CD4-positive, alpha-beta T cell treated with Interleukin-4 for 1 hour (primary cell): ENCODE measurements around the gene SORBS1.

ENCODE experiments used
- DNase-seq, 2 donors: peaks; one replicate each; pipeline ENCODE4 v3.0.0-alpha.2; 2020 to 2022

SORBS1 gene

GRCh38 chr10:95430231-95430951 is 130.8 kb downstream of the SORBS1 start:
- peak; percentile 45 to 50 for DNase-seq

- no peak for DNase-seq
Measured at GRCh38 chr10:95429639-95430038, 131.5 kb downstream of the SORBS1 start.

- DNase-seq = no peak
Measured at GRCh38 chr10:95428701-95429100, 132.5 kb downstream of the SORBS1 start.

- no peak for DNase-seq
Measured at GRCh38 chr10:95426482-95426881, 134.7 kb downstream of the SORBS1 start.

- DNase-seq = no peak
Measured at GRCh38 chr10:95425592-95426465, 135.3 kb downstream of the SORBS1 start.

- no peak for DNase-seq
Measured at GRCh38 chr10:95423164-95424005, 137.8 kb downstream of the SORBS1 start.

GRCh38 chr10:95422233-95422632 is 138.9 kb downstream of the SORBS1 start:
- no peak for DNase-seq

- DNase-seq = no peak
Measured at GRCh38 chr10:95421782-95422181, 139.4 kb downstream of the SORBS1 start.

GRCh38 chr10:95419399-95419798 is 141.8 kb downstream of the SORBS1 start:
- DNase-seq = no peak

GRCh38 chr10:95416973-95417372 is 144.2 kb downstream of the SORBS1 start:
- no peak for DNase-seq

GRCh38 chr10:95416270-95416669 is 144.9 kb downstream of the SORBS1 start:
- DNase-seq = no peak

- no peak for DNase-seq
Measured at GRCh38 chr10:95415621-95416031, 145.5 kb downstream of the SORBS1 start.

- DNase-seq = no peak
Measured at GRCh38 chr10:95414844-95415485, 146.2 kb downstream of the SORBS1 start.

- DNase-seq = no peak
Measured at GRCh38 chr10:95414016-95414830, 146.9 kb downstream of the SORBS1 start.

GRCh38 chr10:95413588-95413987 is 147.6 kb downstream of the SORBS1 start:
- no peak for DNase-seq

- DNase-seq = no peak
Measured at GRCh38 chr10:95411635-95412034, 149.5 kb downstream of the SORBS1 start.

GRCh38 chr10:95408983-95409873 is 151.9 kb downstream of the SORBS1 start:
- DNase-seq = no peak

- DNase-seq = no peak
Measured at GRCh38 chr10:95408148-95408960, 152.8 kb downstream of the SORBS1 start.

- DNase-seq = no peak
Measured at GRCh38 chr10:95407546-95407945, 153.6 kb downstream of the SORBS1 start.
